Measurements from ENCODE around the gene LRRC36. TPM values are rescaled to one million over a fixed set of nuclear protein-coding genes. Genes with fewer than 3 reads are reported as not detected.

Gene LRRC36
- total and polyA plus RNA-seq, 2 donors from 2014 or later, result 2.6 to 3.1 TPM

DNA sequence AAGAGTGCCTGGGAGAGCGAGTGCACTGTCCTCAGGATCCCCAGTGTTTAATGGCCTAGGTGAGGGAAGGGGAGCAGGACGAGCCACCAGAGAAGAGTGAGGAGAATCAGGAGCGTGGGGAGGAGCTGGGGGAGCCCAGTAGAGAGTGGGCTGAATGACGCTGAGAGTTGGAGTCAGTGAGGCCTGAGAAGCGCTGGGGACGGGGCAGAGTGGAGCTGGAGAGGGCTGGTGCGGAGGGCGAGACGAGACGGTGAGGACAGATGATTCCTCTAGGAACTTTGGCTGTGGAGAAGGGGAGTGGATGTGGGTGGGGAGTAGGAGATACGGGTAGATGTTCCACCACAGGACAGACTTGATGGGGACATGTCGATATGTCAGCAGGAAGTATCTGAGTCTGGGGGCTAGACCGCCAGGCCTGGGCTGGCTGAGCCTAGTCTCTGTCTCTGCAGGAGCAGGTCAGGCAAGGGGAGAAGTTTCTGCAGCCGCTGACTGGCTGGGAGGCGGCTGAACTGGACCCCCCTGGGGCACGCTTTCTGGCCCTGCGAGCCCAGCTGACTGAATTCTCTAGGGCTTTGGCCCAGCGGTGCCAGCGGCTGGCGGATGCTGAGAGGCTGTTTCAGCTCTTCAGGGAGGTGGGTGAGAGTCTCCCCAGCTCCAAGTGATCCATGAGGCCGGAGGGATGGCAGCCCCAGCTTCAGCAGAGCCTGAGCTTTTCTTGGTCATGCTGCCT is 42.6 kb upstream of the LRRC36 start:
- FAIRE-seq (no peak), DNase-seq (no peak)
- Histone ChIP-seq H3K4me3 (ENCODE audit: low read length in 3 of 3) (no peak overlapping the region), H3K9me3 (ENCODE audit: control insufficient read depth in 2 of 3, insufficient read depth in 1 of 3, low read length in 3 of 3) (no peaks in the 10 kb centered on the region), H3K4me1 (ENCODE audit: control insufficient read depth in 2 of 3, insufficient read depth in 2 of 3, low read depth in 1 of 3, low read length in 3 of 3) (no peaks in the 10 kb centered on the region), H3K36me3 (ENCODE audit: control insufficient read depth in 2 of 3, insufficient read depth in 3 of 3, low read length in 3 of 3) (no peaks in the 10 kb centered on the region), H3K27me3 (ENCODE audit: control insufficient read depth, insufficient read depth, low read length) (no peaks in the 10 kb centered on the region), H3K27ac (ENCODE audit: low read depth in 2 of 2, low read length in 2 of 2) (no peak overlapping the region), H3K9ac (ENCODE audit: low read length in 3 of 3) (no peak overlapping the region)
- intact Hi-C loops (cut with DNase I), result no loop called here
- TF ChIP-seq, protein P1, sequence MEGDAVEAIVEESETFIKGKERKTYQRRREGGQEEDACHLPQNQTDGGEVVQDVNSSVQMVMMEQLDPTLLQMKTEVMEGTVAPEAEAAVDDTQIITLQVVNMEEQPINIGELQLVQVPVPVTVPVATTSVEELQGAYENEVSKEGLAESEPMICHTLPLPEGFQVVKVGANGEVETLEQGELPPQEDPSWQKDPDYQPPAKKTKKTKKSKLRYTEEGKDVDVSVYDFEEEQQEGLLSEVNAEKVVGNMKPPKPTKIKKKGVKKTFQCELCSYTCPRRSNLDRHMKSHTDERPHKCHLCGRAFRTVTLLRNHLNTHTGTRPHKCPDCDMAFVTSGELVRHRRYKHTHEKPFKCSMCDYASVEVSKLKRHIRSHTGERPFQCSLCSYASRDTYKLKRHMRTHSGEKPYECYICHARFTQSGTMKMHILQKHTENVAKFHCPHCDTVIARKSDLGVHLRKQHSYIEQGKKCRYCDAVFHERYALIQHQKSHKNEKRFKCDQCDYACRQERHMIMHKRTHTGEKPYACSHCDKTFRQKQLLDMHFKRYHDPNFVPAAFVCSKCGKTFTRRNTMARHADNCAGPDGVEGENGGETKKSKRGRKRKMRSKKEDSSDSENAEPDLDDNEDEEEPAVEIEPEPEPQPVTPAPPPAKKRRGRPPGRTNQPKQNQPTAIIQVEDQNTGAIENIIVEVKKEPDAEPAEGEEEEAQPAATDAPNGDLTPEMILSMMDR (IDR thresholded peaks at IDR 0.05; ENCODE audit: borderline replicate concordance, extremely low read depth, insufficient read depth), result no peak

DNA sequence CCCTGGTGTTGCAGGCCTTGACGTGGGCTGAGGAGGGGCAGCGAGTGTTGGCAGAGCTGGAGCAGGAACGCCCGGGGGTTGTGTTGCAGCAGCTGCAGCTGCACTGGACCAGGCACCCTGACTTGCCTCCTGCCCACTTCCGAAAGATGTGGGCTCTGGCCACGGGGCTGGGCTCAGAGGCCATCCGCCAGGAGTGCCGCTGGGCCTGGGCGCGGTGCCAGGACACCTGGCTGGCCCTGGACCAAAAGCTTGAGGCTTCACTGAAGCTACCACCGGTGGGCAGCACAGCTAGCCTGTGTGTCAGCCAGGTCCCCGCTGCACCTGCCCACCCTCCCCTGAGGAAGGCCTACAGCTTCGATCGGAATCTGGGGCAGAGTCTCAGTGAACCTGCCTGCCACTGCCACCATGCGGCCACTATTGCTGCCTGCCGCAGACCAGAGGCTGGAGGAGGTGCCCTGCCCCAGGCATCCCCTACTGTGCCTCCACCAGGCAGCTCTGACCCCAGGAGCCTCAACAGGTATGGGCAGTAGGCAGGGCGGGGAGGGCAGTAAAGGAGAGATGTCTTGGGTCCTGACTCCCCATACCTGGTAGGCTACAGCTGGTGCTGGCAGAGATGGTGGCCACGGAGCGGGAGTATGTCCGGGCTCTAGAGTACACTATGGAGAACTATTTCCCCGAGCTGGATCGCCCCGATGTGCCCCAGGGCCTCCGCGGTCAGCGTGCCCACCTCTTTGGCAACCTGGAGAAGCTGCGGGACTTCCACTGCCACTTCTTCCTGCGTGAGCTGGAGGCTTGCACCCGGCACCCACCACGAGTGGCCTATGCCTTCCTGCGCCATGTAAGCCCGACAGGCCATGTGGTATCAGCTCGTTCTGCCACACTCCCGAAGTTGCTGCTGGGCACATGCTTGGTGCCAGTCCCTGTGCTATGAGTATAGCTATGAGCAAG is 41.6 kb upstream of the LRRC36 start:
- Histone ChIP-seq H3K27me3 (ENCODE audit: control insufficient read depth, insufficient read depth, low read length) (no peaks in the 10 kb centered on the region), H3K36me3 (ENCODE audit: control insufficient read depth in 2 of 3, insufficient read depth in 3 of 3, low read length in 3 of 3) (no peaks in the 10 kb centered on the region), H3K9ac (ENCODE audit: low read length in 3 of 3) (no peak overlapping the region), H3K9me3 (ENCODE audit: control insufficient read depth in 2 of 3, insufficient read depth in 1 of 3, low read length in 3 of 3) (no peaks in the 10 kb centered on the region), H3K4me1 (ENCODE audit: control insufficient read depth in 2 of 3, insufficient read depth in 2 of 3, low read depth in 1 of 3, low read length in 3 of 3) (no peaks in the 10 kb centered on the region), H3K27ac (ENCODE audit: low read depth in 2 of 2, low read length in 2 of 2) (no peak overlapping the region), H3K4me3 (ENCODE audit: low read length in 3 of 3) (no peak overlapping the region)
- intact Hi-C loops (cut with DNase I), result no loop called here
- TF ChIP-seq, protein P1 (IDR thresholded peaks at IDR 0.05; ENCODE audit: borderline replicate concordance, extremely low read depth, insufficient read depth), result peak; percentile 58
- DNase-seq (peak; percentile 61 to 85 (median 65)), FAIRE-seq (no peak)

DNA sequence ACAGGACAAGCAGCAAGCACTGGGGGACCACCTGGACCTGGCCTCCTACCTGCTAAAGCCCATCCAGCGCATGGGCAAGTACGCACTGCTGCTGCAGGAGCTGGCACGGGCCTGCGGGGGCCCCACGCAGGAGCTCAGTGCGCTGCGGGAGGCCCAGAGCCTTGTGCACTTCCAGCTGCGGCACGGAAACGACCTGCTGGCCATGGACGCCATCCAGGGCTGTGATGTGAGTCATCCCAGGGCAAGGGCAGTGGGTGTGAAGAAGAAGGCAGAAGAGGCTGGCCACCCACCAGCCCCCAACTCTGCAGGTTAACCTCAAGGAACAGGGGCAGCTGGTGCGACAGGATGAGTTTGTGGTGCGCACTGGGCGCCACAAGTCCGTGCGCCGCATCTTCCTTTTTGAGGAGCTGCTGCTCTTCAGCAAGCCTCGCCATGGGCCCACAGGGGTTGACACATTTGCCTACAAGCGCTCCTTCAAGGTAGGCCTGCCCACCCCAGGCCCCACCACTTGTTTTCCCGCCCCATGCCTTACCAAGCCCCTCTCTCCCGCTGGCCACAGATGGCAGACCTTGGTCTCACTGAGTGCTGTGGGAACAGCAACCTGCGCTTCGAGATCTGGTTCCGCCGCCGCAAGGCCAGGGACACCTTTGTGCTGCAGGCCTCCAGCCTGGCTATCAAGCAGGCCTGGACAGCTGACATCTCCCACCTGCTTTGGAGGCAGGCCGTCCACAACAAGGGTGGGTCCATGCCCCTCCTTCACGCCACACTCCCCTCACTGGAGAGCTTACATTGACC is 40.0 kb upstream of the LRRC36 start:
- FAIRE-seq (no peak), DNase-seq (no peak)
- TF ChIP-seq, protein P1 (IDR thresholded peaks at IDR 0.05; ENCODE audit: borderline replicate concordance, extremely low read depth, insufficient read depth), result no peak
- Histone ChIP-seq H3K9me3 (ENCODE audit: control insufficient read depth in 2 of 3, insufficient read depth in 1 of 3, low read length in 3 of 3) (no peaks in the 10 kb centered on the region), H3K4me3 (ENCODE audit: low read length in 3 of 3) (no peak overlapping the region), H3K27me3 (ENCODE audit: control insufficient read depth, insufficient read depth, low read length) (no peaks in the 10 kb centered on the region), H3K36me3 (ENCODE audit: control insufficient read depth in 2 of 3, insufficient read depth in 3 of 3, low read length in 3 of 3) (no peaks in the 10 kb centered on the region), H3K9ac (ENCODE audit: low read length in 3 of 3) (no peak overlapping the region), H3K27ac (ENCODE audit: low read depth in 2 of 2, low read length in 2 of 2) (no peak overlapping the region), H3K4me1 (ENCODE audit: control insufficient read depth in 2 of 3, insufficient read depth in 2 of 3, low read depth in 1 of 3, low read length in 3 of 3) (no peaks in the 10 kb centered on the region)
- intact Hi-C loops (cut with DNase I), result no loop called here

Measured in kidney (tissue), 14 donors.